NCI-H524 treated with DMSO at 0.1 percent for 48 hours (cell line): ENCODE results near the gene URM1.

Experiments
- DNase-seq: peaks from one replicate; lab custom pipeline; 2025; lab: John Stamatoyannopoulos, UW

The URM1 gene

DNA sequence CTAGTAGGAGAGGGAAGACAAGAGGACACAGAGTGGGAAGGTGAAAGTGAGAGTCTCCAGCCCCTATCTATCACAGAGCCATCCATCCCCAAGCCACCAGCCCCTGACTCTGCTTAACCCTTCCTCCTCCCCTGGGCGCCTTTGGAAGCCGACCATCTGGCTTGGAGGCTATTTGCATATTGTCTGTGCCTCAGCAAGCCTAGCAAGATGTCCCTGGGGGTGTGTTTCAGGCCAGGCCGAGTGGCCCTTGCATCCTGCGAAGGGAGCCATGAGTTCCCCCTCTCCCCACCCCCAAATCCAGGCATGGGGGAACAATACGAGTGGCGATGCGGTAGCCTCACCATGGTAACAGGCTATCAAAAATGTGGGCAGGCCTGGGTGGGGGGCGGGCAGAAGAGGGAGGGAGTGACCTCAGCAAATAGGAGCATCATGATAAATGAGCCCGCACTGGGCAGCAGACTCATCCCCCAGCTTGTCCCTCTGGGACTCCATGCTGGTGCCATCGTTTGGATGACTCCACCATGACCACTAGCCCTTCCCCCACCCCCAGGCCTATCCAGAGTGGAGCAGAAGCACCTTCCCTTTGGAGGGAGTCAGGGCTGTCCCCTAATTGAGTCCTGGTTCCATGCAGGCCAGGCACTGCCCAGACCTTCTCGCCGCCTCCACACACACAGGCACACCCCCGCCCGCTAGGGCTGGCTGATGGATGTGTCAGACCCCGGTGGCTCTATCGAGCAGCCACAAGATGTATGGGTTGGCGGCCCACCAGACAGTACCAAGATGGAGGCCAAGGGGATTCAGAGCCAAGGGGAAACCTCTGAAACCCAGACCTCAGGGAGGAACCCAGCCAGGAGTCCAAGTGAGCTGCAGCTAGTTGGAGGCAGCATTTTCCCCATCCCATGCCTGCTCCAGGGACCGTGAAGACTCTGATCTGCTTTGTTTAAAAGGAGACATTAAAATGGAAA, 14.6 kb downstream of the URM1 start:
- no peak for DNase-seq

DNA sequence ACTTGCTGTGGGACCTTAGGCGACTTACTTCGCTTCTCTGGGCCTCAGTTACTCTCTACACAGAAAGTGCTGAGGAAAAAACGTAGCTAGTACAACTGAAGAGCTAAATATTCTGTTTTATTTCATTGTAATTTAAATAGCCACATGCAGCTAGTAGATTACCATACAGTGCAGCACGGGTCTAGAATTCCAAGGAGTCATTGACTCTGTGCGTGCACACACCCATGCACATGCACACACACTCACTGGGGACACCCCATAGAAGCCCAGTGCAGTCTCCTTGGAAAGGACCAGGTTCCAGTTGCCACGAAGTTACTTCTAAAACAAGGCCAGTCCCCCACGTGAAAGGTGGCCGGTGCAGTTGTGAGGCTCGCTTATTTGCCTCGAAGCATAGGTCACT, 17.0 kb downstream of the URM1 start:
- DNase-seq, result no peak

GRCh38 chr9:128389395-128390149, 18.4 kb downstream of the URM1 start:
- peak; percentile 34 for DNase-seq

DNA sequence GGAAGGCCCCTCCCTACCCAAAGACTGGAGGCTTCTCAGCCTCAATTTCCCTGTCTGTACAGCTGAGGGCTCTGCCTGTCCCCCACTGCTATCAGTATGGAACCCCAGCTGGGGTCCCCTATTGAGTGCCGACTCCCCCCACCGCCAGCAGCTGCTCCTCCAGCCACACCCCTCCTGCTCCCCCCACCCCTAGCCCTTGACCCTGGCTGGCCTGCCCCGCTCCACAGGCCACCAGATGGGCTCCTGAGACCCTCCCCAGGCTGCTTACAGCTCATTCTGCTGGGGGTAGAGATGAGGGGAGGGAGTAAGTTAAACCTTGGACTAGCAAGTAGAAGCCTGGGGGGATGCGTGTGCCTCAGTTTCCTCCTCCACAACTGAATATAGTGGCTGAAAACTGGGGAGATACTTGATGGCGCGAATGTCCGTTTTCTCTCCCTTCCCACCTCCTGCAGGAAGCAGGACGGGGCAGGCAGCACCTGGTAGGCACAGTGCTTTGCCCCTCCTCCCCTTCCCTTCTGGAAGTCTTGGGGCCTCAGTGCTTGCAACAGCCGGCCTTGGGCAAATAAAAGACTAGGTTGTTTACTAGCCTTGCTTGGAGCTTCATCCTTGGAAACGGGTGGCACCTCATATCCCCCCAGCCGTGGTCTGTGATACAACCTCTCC, 19.1 kb downstream of the URM1 start:
- DNase-seq, result no peak

- DNase-seq, result no peak
Observed at GRCh38 chr9:128390813-128391711, 19.9 kb downstream of the URM1 start.

DNA sequence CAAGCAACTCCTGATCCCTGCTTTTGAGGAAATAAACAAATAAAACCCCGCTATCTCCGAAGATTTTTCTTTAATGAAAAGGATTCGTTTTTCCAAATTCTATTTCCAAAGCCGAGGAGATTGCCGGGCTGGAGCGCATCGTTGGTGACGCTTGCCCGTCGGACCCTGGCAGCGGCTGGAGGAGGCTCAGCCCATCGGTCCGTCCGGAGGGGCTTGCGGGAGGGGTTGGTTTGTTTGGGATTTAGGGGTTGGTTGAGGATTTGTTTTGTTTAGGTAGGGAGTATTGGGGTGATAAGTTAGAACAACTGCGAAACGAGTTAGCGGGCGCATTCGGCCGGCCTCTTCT, 20.8 kb downstream of the URM1 start:
- DNase-seq, result no peak

DNA sequence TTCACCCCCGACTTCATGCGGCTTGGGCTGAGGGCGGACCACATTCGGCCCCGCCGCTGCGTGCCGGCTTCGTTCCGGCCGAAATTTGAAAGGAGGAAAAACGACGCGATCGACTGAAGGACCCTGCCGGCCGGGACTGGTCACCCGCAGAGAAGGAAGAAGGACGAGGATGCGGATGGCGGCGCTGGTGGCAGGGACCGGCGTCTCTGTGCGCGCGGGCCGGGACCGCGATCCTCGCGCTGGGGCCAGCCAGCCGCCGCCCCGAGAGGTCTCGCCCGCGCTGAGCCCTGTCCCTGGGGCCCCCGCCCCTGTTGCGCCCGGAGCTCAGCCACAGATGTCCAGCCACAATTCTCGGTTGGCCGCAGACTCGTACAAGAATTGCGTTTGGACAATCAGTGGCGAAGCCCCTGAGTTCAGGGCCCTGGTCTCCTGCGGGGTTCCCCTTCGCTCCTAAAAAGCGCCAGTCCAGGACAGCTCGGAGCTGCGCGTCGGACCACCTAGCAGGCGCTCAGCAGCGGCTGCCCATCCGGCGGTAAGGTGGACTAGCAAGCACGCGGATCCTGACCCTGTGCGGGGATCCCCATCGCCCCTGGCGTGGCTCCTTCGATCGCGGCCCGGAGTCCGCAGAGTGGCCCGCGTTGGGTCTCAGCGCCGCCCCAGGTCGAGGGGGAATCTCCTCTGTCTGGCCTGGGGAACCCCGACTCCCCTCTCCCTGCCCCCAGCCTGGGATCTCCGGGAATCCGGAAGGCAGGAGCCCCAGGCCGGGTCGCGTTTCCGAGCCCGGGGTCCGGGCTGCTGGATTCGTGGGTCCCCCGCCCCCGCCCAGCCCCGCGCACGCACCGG, 21.3 kb downstream of the URM1 start:
- no peak for DNase-seq

- DNase-seq, result no peak
Observed at GRCh38 chr9:128393145-128393775, 22.1 kb downstream of the URM1 start.

DNA sequence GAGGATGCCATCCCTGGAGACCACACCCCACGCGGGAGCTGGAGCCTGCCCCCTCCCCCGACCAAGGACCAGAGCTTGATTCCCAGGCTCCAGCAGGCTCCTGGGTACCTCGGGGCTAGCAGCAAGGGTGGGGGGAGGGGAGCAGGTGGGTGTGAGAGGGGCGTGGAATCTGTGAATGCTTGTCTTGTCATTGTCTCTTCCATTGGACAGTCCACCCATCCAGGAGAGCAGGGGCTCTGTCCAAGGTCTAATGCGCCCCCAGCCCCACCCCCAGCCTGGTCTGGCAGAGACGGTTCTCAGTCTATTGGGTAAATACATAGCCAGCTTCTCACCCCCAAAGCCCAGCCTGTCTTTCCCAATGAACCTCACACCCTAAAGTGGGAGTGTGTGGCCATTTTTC, 22.8 kb downstream of the URM1 start:
- DNase-seq, result no peak

GRCh38 chr9:128394379-128395168, 23.4 kb downstream of the URM1 start:
- DNase-seq, result no peak

GRCh38 chr9:128396970-128397613, 25.9 kb downstream of the URM1 start:
- DNase-seq, result no peak

- no peak for DNase-seq
Observed at GRCh38 chr9:128397831-128398230, 26.7 kb downstream of the URM1 start.

GRCh38 chr9:128399861-128400260, 28.7 kb downstream of the URM1 start:
- no peak for DNase-seq

DNA sequence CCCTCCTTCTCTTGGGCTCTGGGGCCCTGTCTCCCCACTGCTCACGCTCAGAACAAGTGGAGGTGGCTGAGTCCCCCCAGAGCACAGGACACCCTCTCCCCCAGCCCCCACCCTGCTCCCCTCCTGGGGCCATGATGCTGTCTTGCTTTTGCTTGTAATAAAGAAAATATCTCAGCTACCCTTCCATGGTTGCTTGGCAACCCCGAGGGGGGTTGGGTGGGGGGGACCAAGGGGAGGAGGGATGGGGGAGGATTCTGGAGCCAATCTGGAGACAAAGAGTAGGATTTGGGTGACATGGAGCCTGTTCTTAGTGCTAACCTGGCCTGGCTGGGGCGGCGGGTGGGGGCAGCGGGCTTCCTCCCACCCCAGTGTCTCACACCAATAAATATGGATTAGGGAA, 33.4 kb downstream of the URM1 start:
- no peak for DNase-seq

GRCh38 chr9:128405077-128405779, 34.1 kb downstream of the URM1 start:
- no peak for DNase-seq

DNA sequence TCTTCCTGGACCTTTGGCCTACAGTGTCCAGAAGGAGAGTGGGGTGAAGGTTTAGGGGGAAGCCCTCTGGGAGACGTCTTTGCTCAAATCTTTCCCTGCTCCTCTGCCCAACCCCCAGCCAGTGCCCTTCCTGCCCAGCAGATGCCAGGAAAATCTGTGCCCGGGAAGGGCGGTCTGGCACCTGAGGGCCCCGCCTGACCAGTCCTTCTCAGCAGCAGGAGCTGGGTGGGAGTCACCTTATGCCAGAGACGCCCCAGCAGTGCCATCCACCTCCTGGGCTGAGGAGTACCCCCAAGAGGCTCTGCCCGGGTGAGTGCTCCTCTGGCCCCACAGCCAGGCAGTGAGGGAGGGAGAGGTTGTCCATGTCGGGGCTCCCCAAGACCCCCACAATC, 34.6 kb downstream of the URM1 start:
- no peak for DNase-seq

GRCh38 chr9:128406848-128407391, 35.7 kb downstream of the URM1 start:
- no peak for DNase-seq

GRCh38 chr9:128408963-128409431, 37.8 kb downstream of the URM1 start:
- DNase-seq, result no peak
